CD4-positive, alpha-beta T cell treated with Interferon gamma for 1 hour (primary cell): Measurements from ENCODE around the gene NR1H2.

Experiments used
- DNase-seq: peaks from one replicate; pipeline ENCODE4 v3.0.0-alpha.2; 2020

NR1H2 gene

DNA sequence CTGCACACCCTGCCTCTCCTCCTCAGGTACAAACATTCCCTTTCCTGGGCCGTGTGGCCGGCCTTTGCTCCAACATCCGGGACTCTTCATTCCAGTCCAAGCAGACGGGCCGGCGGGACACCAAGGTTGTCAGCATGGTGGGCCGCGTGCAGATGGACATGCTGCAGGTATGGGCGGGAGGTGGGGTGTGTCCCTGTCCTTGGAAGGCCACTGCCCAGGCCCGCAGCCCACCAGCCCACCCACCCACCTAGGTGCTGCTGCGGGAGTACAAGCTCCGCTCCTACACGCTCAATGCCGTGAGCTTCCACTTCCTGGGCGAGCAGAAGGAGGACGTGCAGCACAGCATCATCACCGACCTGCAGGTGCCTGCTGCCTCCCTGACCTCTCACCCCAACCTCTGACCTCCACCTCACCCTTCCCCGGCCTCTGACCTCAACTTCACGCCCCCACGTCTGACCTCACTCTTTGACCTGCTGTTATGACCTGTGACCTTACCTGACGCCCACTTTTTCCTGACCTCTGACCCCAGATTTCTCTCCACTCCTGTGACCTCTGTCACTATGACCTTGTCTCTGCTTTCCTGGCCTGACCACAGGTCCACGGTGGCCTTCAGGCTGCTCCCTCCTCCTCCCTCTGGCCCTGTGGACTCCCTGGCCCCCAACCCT lies 30.0 kb downstream of the NR1H2 start:
- no peak for DNase-seq

DNA sequence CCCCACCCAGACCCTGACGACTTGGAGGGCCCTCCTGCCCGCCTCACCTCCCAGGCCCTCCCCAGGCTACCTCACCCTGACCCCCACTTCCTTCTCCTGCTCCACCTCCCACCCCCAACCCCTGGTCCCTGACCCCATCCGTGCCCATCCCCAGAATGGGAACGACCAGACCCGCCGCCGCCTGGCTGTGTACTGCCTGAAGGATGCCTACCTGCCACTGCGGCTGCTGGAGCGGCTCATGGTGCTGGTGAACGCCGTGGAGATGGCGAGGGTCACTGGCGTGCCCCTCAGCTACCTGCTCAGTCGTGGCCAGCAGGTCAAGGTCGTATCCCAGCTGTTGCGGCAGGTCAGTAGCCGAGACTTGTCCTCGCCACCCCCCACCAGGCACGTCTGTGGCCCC lies 30.6 kb downstream of the NR1H2 start:
- DNase-seq: no peak

DNA sequence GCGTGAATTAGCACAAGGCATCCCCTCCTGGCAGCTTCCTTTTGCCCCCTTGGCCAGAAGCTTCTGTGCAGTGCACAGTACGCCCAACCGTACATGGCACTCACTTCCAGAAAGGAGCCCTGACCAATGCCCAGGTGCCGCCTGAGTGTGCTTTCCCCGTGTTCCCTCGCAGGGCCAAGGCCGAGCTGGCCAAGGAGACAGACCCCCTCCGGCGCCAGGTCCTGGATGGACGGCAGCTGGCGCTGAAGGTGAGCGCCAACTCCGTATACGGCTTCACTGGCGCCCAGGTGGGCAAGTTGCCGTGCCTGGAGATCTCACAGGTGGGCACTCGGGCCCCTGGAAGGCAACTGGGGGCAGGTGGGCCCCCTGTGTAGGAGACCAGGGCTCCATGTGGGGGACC lies 33.1 kb downstream of the NR1H2 start:
- no peak for DNase-seq

DNA sequence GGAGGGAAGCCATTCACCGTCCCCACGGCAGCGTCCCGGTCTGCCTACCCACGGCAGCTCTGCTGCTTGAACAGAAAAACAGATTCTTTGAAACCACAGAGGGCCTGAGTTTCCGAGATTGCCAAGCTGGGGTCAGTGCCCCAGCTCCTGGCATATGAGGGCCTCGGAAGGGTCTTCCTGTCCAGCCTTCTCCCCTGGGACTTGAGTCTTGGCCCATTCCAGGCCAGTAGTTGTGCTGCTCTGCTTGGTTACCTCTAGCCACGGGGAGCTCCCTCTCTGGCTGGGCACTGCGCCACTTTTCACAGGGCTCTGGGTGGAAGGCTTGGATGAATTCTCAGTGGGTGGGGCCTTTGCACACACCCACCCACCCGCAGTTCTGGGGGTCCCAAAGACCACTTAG lies 33.9 kb downstream of the NR1H2 start:
- DNase-seq: no peak

DNA sequence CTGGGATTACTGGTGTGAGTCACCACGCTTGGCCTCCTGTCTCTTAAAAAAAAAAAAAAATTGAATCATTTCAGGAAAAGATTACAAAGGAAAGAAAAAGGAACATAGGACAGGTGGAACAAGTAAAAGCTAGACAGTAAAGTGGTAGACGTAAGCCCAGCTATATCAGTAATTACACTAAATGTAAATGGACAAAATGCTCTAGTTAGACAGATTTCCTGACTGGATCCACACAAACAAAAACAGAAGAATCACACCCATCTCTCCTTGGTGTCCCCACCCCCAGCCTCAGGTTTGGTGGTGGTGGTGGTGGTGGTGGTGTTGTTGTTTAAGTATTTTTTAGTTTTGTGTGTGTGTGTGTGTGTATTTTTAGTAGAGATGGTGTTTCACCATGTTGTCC lies 36.2 kb downstream of the NR1H2 start:
- DNase-seq: no peak

DNA sequence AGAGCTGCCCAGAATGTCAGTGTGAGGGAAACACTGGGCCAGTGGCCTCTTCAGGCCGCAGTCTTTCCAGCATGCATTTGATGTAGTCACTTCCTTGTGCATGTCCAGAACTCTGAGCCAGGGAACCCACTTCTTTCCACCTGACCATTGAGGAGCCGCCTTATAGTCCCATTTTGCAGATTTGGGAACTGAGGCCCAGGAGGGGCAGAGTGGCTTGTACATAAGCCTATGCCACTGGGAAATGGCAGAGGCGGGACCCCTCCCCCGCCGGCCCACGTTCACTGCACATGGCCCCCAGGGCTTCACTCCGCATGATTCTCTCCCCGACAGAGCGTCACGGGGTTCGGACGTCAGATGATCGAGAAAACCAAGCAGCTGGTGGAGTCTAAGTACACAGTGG lies 36.8 kb downstream of the NR1H2 start:
- DNase-seq: no peak

DNA sequence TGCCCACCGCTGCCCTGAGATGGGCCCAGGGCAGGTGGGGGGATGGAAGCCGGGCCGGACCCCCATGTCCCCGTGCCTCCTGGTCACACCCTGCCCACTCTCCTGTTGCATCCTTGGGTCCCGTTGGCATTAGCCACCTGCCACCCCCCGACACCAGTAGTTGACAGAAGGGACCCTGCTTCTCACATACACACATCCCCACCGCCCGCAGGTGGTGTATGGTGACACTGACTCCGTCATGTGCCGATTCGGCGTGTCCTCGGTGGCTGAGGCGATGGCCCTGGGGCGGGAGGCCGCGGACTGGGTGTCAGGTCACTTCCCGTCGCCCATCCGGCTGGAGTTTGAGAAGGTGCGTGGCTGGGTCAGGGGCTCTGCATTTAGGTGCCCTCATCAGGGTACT lies 37.3 kb downstream of the NR1H2 start:
- DNase-seq: no peak

DNA sequence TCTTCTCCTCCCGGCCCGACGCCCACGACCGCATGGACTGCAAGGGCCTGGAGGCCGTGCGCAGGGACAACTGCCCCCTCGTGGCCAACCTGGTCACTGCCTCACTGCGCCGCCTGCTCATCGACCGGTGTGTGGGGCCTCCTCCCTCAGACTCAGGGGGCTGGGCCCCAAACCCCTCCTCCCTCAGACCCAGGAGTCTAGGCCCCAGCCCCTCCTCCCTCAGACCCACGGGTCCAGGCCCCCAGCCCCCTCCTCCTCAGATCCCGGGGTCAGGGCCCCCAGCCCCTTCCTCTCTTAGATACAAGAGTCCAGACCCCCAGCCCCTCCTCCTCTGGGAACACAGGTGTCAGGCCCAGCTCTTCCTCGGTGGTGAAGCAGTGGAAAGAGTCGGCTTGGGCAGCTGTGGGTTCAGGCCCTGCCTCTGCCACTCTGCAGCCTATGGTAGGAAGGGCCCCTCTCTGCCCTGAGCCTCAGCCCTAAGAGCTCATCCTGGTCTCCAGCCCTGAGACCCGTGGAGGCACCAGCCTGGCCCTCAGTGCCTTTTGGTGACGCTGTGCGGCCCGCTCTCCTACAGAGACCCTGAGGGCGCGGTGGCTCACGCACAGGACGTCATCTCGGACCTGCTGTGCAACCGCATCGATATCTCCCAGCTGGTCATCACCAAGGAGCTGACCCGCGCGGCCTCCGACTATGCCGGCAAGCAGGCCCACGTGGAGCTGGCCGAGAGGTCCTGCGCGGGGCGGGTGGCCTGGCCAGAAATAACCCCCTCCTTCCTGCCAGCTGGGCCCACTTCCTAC lies 38.8 kb downstream of the NR1H2 start:
- peak; percentile 82 for DNase-seq

DNA sequence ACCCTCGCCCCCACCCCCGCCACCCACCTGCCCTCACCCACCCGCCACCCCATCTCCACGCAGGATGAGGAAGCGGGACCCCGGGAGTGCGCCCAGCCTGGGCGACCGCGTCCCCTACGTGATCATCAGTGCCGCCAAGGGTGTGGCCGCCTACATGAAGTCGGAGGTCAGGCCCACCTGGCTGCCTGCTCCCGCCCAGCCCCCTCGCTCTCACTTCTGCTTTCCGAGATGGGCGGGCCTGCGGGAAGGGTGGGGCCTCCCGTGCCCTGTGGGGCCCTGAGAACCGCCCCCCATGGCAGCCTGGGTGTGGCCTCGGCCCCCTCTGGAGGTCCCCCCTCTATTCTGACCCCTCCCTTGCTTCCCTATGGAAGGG lies 39.4 kb downstream of the NR1H2 start:
- peak; percentile 88 for DNase-seq

DNA sequence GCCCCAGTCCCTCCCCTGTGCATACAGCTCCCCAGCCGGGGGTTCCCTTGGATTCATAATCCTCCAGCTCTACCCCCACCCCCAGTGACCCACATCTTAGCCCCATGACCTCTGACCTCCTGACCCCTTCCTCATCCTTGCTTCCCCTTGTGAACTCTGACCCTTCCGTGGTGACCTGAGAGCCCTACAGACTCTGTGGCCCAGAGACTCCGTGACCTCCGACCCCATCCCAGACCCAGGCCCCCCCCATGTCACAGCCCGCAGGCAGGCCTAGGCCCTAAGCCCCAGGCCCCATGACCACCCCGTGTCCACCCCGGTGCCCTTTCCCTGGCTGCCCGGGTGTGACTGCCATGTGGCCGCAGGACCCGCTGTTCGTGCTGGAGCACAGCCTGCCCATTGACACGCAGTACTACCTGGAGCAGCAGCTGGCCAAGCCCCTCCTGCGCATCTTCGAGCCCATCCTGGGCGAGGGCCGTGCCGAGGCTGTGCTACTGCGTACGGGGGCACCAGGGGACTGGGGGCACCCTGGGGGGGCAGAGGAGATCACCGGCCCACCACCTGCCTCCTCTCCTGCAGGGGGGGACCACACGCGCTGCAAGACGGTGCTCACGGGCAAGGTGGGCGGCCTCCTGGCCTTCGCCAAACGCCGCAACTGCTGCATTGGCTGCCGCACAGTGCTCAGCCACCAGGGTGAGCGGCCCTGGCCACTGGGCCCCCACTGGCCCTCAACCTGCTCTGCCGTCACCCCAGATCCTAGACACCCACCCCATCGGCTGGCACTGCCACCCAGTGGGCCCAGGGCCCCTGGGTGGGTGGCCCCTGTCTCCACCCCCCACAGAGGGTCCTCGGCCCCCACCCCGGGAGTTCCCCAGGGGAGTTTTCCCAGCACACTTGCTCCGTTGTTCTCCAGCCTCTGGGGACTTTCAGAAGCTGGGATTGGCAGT lies 40.0 kb downstream of the NR1H2 start:
- no peak for DNase-seq

DNA sequence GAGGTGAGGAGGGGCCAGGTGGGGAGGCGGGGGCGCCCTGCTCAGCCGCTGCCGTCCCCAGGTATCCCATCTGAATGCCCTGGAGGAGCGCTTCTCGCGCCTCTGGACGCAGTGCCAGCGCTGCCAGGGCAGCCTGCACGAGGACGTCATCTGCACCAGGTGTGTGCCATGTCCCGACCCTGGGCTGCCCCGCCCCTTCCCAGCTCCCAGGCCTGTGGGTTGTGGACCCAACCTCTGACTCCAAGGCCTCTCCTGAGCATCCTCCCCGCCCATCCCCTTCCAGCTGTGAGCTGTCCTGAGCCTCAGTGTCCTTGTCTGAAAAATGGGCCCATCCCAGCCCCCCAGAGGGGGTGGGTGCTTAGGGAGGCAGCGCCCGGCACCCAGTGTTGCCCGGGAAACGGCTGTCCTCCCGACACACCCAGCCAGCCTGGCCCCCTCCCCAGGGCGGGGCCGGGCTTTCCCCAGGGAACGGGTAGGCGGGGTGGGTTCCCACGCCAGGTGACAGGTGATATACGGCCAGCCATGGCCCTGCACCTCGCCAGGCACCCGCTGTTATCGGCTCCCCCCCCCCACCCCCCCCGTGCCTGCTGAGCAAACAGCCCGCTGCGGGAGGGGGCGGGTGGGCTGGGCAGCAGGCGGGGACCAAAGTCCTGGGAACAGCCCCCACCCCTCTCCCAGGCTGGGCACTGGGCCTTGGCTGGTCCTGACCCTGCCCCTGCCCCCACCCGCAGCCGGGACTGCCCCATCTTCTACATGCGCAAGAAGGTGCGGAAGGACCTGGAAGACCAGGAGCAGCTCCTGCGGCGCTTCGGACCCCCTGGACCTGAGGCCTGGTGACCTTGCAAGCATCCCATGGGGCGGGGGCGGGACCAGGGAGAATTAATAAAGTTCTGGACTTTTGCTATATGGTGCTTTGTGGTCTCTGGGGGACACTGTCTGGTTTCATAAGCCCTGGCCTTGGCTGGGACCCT lies 41.1 kb downstream of the NR1H2 start:
- DNase-seq: peak; percentile 44

DNA sequence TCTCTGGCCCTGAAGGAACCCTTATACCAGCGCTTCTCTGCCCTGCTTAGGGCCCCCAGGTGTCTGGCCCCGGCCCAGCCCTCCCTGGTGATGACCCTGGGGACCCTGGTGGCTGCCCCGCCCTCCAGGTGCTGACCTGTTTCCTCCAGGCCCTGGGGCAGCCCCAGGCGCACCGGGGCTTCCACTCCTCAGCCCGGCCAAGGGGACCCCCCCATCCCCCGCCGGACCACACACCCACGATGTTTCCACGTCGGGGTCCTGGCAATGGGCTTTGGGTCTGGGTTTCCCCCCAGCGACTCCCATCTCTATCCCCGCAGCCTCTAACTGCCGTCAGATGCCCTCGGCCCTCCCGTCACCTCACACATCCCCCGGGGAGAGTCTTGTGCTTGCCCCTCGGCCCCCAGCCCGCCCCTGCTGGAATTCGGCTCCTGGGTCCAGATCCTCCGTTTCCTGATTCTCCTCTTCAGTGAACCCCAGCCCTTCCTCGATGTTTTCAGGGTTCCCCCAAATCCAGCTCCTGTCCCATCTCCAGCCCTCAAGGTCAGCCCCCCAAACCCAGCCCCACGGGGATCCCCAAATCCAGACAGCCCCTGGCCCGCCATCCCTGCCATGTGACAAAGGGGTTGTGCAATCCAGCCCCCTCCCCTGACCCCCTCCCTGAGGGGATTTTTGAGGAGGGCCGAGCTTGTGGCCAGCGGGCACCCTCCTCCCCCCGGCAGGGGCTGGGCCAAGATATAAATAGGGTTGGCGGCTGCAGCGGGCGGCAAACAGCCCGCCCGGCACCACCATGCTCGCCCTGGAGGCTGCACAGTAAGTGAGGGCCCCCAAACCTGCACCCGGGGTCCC lies 42.1 kb downstream of the NR1H2 start, which contains the start of gene SPIB:
SPIB (plus strand) TSS at position 763 of the 846 bp plus-strand sequence; CDS start at position 788, 25 bp downstream.
- DNase-seq: peak; percentile 61

DNA sequence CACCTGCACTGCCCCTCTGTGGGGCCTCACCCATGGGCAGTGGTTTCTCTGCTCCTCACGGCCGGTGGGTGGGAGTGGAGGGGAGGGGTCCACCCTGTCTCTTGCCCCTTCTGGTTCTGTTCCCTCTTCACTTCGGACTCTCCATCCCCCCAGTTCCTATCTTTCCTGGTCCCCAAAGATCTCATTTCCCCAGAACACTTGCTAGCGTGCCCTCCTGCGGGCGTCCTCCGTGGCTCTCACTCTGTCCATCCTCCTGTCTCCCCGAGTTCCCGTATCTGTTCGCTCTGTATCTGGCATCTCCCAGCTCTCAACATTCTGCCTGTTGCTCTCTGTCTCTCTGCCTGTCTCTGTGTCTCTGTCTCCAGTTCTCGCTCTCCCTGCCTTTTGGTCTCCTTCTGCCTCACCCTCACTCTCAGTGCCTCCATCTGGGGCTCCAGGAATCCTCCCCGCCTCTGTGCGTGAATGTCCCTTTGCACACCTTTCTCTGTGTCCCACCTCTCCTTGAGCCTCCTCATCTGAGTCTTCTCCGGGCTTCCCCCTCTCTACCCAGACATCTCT lies 42.8 kb downstream of the NR1H2 start:
- no peak for DNase-seq

DNA sequence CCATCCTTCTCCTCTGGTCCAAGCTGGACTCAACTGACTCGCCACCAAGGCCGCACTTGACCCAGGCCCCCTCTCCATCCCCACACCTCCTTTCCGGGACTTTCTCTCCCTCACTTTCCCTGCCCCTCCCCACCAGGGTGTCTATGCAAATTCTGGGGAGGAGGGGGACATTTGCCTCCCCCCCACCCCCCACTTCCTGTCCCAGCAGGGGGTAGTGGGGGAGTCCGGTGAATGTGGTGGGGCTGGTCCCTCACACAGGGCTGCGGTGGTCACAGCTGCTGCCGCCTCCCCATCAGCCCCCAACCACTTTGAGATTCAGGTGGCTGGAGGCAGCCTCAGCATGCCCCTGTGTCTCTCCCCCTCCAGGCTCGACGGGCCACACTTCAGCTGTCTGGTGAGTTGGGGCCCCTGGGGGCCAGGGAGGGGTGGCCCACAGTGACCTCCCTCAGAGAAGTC lies 43.4 kb downstream of the NR1H2 start:
- peak; percentile 41 for DNase-seq

DNA sequence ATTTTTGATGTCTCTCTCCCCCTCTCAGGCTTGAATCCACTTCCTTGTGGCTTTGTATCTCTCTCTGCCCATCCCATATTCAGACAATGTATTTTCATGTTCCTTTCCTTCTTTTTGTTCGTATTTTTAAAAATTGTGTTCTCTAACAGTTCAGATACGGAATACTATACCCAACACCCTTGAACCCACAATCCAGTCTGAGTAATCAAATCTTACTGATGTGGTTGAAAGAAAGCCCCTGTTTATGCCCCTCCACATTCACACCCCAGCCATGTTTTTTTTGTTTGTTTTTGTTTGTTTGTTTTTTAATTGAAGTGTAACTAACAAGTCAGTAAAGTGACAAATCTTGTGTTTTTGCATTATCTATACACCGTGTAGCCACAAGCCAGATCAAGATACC lies 43.9 kb downstream of the NR1H2 start:
- no peak for DNase-seq

DNA sequence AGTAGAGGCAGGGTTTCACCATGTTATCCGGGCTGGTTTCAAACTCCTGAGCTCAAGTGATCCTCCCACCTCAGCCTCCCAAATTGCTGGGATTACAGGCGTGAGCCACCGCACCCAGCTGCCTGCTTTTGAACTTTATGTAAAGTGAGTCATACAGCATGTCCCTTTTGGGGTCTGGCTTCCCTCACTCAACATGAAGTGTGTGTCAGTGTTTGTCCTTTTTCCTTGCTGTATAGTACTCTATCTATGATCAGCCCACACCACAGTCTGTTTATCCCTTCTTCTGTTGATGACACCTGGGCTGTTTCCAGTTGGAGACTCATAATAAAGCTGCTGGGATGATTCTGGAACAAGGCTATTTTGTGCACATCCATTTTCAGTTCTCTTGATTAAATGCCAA lies 44.6 kb downstream of the NR1H2 start:
- no peak for DNase-seq

DNA sequence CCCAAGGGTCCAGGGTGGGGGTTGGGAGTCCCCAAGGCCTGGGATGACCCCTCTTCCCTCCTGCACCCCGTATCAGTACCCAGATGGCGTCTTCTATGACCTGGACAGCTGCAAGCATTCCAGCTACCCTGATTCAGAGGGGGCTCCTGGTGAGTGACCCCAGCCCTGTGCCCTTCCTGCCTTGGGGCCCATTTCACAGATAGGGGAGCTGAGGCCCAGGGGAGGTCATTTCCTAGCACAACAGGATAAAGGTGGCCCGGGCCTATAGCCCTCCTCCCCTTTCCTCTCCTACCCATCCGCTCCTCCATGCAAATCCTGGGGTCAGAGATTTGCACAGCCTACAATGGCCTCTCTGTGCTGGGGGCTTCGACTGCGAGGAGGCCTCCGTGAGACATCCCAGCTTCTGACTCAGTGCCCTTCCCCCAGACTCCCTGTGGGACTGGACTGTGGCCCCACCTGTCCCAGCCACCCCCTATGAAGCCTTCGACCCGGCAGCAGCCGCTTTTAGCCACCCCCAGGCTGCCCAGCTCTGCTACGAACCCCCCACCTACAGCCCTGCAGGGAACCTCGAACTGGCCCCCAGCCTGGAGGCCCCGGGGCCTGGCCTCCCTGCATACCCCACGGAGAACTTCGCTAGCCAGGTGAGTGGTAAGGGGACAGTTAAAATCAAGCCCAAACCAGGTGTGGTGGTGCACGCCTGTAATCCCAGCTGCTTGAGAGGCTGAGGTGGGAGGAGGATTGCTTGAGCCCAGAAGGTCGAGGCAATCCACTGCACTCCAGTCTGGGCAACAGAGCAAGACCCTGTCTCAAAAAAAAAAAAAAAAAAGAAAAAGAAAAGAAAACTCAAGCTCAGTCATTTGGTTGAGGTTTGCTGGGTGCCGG lies 46.4 kb downstream of the NR1H2 start:
- no peak for DNase-seq

DNA sequence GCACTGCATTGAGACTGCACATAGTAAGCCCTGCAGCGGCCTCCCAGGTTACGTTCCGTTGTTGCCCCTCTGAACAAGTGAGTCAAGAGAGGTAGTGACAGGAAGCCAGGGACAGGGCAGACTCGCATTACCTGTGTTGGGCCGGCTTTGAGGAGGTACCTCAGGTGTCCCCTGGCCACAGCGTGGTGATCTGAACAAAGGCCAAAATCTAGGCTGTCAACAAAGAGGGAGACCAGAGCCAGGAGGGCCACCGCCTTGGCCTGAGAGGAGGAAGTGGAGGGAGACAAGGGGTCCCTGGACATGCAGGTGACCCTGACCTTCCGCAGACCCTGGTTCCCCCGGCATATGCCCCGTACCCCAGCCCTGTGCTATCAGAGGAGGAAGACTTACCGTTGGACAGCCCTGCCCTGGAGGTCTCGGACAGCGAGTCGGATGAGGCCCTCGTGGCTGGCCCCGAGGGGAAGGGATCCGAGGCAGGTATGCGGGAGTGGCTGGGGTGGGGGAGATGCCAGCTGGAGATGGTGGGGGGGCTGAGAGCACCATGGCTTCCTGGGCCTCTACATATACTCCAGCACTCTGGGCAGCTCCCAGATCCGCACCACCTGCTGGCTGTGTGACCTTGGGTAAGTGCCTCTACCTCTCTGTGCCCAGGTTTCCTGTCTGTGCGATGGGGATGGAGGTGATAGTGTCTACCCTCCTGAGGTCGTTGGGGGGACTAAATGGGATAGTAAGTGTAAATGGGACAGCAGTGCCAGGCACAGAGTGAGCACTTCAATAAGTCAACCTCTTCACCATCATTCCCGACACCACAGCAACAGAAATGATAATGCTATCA lies 47.2 kb downstream of the NR1H2 start:
- no peak for DNase-seq

DNA sequence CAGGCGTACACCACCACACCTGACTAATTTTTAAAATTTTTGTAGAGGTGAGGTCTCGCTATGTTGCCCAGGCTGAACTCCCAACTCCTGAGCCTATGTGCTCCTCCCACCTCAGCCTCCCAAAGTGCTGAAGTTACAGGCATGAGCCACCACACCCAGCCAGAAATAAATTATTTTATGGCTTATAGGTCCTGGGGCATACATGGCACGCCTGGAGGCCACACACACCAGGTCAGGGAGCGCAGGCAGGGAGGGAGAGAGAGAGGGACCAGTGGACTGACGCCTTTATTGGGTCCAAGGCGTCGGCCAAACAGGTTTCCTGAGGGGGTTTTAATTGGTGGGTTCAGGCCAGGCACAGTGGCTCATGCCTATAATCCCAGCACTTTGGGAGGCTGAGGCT lies 49.3 kb downstream of the NR1H2 start:
- DNase-seq: no peak
